ENCODE measurements around the gene TPPP. TPM values are rescaled to one million over a fixed set of nuclear protein-coding genes. Genes with fewer than 3 reads are reported as not detected.
A peak's percentile ranks its signal among the peaks of the same experiment; 100 is the strongest.

The TPPP gene
- total and polyA plus RNA-seq, 2 of the 13 experiments (the other 11 are each of a cell fraction or from before 2014, with no cell fraction given), result 0.07 TPM; not detected in 1

DNA sequence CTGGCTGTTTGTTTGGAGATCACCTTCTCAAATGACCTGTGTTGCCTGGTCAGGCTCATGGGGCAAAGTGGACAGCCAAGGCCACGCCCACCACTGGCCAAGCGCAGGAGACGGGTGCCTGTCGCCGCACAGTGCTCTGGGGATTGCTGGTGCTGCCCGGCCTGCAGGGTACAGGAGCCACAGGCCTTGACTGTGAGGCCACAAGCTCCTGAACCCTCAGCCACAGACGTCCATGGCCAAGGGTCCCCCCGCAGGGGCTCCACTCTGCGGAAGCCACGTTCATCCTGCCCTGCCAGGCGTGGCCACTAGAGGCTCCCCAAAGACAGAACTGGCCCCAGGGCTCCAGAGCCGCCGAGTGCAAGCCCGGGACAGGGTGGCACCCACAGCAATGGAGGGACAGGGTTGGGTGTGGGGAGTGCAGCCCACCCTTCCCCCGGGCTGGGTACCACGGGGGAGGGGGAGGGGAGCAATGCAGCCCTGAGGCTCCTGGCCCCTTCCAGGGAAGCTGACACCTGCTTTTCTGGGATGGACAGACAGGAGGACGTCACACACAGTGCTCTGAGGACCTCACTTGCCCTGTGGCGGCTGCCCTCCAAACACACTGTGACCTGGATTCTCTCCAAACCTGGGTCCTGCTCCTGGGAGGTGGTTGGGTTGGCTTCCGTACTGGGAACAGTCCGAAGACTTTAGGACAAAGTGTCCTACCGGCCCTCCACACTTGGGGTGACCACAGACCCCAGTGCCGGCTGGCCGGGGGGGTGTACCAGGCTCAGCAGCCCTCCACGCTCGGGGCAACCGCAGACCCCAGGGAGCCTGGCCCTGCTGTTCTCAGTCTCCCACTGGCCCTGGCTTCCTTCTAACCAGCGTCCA is 21.5 kb downstream of the TPPP start (continued):
- TF ChIP-seq HMGXB4 (CRISPR knock-in tag; IDR thresholded peaks at IDR 0.05; ENCODE audit: borderline replicate concordance in 1 of 2, low read depth in 1 of 2) (peak in 1 of 2 experiments; percentile 31; a peak in 2 of 4 replicates), HNF4A (CRISPR knock-in tag; IDR thresholded peaks at IDR 0.05) (peak; percentile 36), ZSCAN9 (CRISPR knock-in tag; IDR thresholded peaks at IDR 0.05; ENCODE audit: borderline replicate concordance) (0 out of 2 replicates have a peak, but pooled peaks have one; percentile 46), ARNTL (CRISPR knock-in tag; IDR thresholded peaks at IDR 0.05) (0 out of 2 replicates have a peak, but pooled peaks have one; percentile 43), MXD4 (CRISPR knock-in tag; IDR thresholded peaks at IDR 0.05) (0 out of 2 replicates have a peak, but pooled peaks have one; percentile 12), RARA (CRISPR knock-in tag; IDR thresholded peaks at IDR 0.05) (peak; percentile 15; the same call in 1 of the 2 replicates), FOXA1 (IDR thresholded peaks at IDR 0.05) (no peak), FOXA1 (CRISPR knock-in tag; IDR thresholded peaks at IDR 0.05) (peak; percentile 21; the same call in 1 of the 2 replicates), ZMYM3 (CRISPR knock-in tag; IDR thresholded peaks at IDR 0.05) (0 out of 2 replicates have a peak, but pooled peaks have one; percentile 21), AFF4 (CRISPR knock-in tag; IDR thresholded peaks at IDR 0.05) (no peak), DMTF1 (CRISPR knock-in tag; IDR thresholded peaks at IDR 0.05) (no peak), POLR2A (IDR thresholded peaks at IDR 0.05; ENCODE audit: insufficient read depth in 1 of 2, low read depth in 2 of 2, low read length in 2 of 2) (0 out of 4 replicates have a peak, but pooled peaks of 1 of the 2 experiments have one; percentile 25), ZNF383 (CRISPR knock-in tag; IDR thresholded peaks at IDR 0.05; ENCODE audit: borderline replicate concordance) (peak; percentile 66; the same call in 1 of the 2 replicates)
- TF ChIP-seq, protein P1, sequence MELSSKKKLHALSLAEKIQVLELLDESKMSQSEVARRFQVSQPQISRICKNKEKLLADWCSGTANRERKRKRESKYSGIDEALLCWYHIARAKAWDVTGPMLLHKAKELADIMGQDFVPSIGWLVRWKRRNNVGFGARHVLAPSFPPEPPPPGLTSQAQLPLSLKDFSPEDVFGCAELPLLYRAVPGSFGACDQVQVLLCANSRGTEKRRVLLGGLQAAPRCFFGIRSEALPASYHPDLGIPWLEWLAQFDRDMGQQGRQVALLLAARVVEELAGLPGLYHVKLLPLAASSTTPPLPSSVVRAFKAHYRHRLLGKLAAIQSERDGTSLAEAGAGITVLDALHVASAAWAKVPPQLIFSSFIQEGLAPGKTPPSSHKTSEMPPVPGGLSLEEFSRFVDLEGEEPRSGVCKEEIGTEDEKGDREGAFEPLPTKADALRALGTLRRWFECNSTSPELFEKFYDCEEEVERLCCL (CRISPR knock-in tag; IDR thresholded peaks at IDR 0.05; ENCODE audit: borderline replicate concordance), result 0 out of 2 replicates have a peak, but pooled peaks have one; percentile 32
- TF ChIP-seq, protein P2, sequence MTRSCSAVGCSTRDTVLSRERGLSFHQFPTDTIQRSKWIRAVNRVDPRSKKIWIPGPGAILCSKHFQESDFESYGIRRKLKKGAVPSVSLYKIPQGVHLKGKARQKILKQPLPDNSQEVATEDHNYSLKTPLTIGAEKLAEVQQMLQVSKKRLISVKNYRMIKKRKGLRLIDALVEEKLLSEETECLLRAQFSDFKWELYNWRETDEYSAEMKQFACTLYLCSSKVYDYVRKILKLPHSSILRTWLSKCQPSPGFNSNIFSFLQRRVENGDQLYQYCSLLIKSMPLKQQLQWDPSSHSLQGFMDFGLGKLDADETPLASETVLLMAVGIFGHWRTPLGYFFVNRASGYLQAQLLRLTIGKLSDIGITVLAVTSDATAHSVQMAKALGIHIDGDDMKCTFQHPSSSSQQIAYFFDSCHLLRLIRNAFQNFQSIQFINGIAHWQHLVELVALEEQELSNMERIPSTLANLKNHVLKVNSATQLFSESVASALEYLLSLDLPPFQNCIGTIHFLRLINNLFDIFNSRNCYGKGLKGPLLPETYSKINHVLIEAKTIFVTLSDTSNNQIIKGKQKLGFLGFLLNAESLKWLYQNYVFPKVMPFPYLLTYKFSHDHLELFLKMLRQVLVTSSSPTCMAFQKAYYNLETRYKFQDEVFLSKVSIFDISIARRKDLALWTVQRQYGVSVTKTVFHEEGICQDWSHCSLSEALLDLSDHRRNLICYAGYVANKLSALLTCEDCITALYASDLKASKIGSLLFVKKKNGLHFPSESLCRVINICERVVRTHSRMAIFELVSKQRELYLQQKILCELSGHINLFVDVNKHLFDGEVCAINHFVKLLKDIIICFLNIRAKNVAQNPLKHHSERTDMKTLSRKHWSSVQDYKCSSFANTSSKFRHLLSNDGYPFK (CRISPR knock-in tag; IDR thresholded peaks at IDR 0.05; ENCODE audit: borderline replicate concordance), result 0 out of 2 replicates have a peak, but pooled peaks have one; percentile 50

Measured in HepG2 (cell line).